ENCODE measurements around the gene RAB11FIP4. TPM values are rescaled to one million over a fixed set of nuclear protein-coding genes. Genes with fewer than 3 reads are reported as not detected.

Gene RAB11FIP4
- total and polyA plus RNA-seq, 2 of the 8 experiments (the other 6 are each of a cell fraction or from before 2014, with no cell fraction given), result 21.7 to 53.2 TPM

- Histone ChIP-seq H3K4ac (replicated peaks; ENCODE audit: insufficient read length, low read depth, low read length) (no peak overlapping the region), H3K9ac (replicated peaks in 1 of 4; ENCODE audit: extremely low read depth in 1 of 4, low read depth in 3 of 4, low read length in 3 of 4) (no peak overlapping the region), H3K18ac (ENCODE audit: extremely low read depth, low read length) (no peak overlapping the region), H3K23ac (ENCODE audit: insufficient read length) (no peak overlapping the region), H4K20me1 (replicated peaks in 1 of 2; ENCODE audit: control insufficient read depth in 1 of 2, insufficient read depth in 2 of 2, low read length in 2 of 2) (no peaks in the 10 kb centered on the region), H4K5ac (ENCODE audit: insufficient read length, low read depth, low read length) (no peak overlapping the region), H2BK12ac (ENCODE audit: low read depth, low read length) (no peak overlapping the region), H3K27me3 (replicated peaks in 1 of 4; ENCODE audit: control insufficient read depth in 3 of 4, extremely low read depth in 1 of 4, insufficient read depth in 3 of 4, low read length in 3 of 4) (no peaks in the 10 kb centered on the region), H3K9me3 (ENCODE audit: insufficient read depth in 2 of 2, low read depth in 1 of 2, low read length in 1 of 2) (no peaks in the 10 kb centered on the region), H3K79me1 (ENCODE audit: low read depth, low read length) (no peaks in the 10 kb centered on the region), H2BK20ac (ENCODE audit: low read length) (no peak overlapping the region), H2AFZ (ENCODE audit: low read length) (no peak overlapping the region), H3K4me1 (replicated peaks in 1 of 4; ENCODE audit: control insufficient read depth in 3 of 4, insufficient read depth in 4 of 4, low read length in 3 of 4) (peaks cover 3 to 16% (median 11%) of the 10 kb centered on the region in 4 experiments), H3K14ac (ENCODE audit: insufficient read length) (no peak overlapping the region), H3K36me3 (ENCODE audit: control insufficient read depth in 2 of 4, insufficient read depth in 4 of 4, low read length in 3 of 4) (no peaks in the 10 kb centered on the region), H3K4me2 (ENCODE audit: insufficient read depth in 1 of 2, low read depth in 2 of 2, low read length in 2 of 2) (no peak overlapping the region), H2AK5ac (ENCODE audit: low read depth, low read length) (no peak overlapping the region), H3K79me2 (ENCODE audit: control insufficient read depth in 1 of 2, insufficient read depth in 2 of 2, low read length in 2 of 2) (no peaks in the 10 kb centered on the region), H2BK5ac (ENCODE audit: low read depth, low read length) (peak overlapping the region; percentile 24; the same call in 1 of the 2 replicates), H4K91ac (replicated peaks; ENCODE audit: insufficient read length, low read length) (no peak overlapping the region), H3K56ac (replicated peaks; ENCODE audit: insufficient read length, low read depth, low read length) (no peak overlapping the region), H3K4me3 (ENCODE audit: extremely low read depth in 1 of 4, insufficient read depth in 2 of 4, low read depth in 3 of 4, low read length in 4 of 4) (no peak overlapping the region), H2BK120ac (replicated peaks; ENCODE audit: low read depth, low read length) (no peak overlapping the region), H3K23me2 (ENCODE audit: low read depth, low read length) (no peaks in the 10 kb centered on the region), H2BK15ac (ENCODE audit: low read length) (no peak overlapping the region), H4K8ac (ENCODE audit: extremely low read depth, insufficient read depth, low read length) (no peak overlapping the region), H3K27ac (ENCODE audit: low read depth, low read length) (no peak overlapping the region)
- ChIA-PET POLR2A (ENCODE audit: partially characterized antibody) (interaction anchor here (0.7 kb wide), 1 partner anchor 14 kb away, joined by 3 read pairs; no protein-coding TSS in a partner anchor), CTCF (ENCODE audit: partially characterized antibody) (interaction anchor here (0.6 to 2.3 kb wide), 4 partner anchors 9 to 97 kb away, joined by 4 to 9 read pairs (median 6); no protein-coding TSS in a partner anchor)
- WGBS, 2 experiments (ENCODE audit: extremely low coverage in 1 of 2, insufficient coverage in 1 of 2, insufficient read length in 1 of 2, insufficient replicate concordance in 2 of 2, low coverage in 1 of 2, low lambda C conversion rate in 2 of 2, missing lambda C conversion rate in 1 of 2), result 82% methylated on average over 10 of the region's 10 CpGs; no CpG with 5 or more reads in 1 of the 2 experiments
- FAIRE-seq (no peak), DNase-seq (ENCODE audit: low read depth in 1 of 2, low spot score in 2 of 2) (no peak)
- TF ChIP-seq CTCF (IDR thresholded peaks at IDR 0.05; ENCODE audit: control extremely low read depth in 1 of 3, insufficient read depth in 1 of 3, low read depth in 1 of 3, low read length in 3 of 3) (no peak), USF2 (IDR thresholded peaks at IDR 0.05; ENCODE audit: low read length) (no peak), SP2 (IDR thresholded peaks at IDR 0.05; ENCODE audit: low read length) (no peak), RAD21 (IDR thresholded peaks at IDR 0.05 in 1 of 2, conservative IDR thresholded peaks at IDR 0.05 in 1 of 2; ENCODE audit: low read depth in 2 of 2, low read length in 2 of 2) (no peak), KDM5A (IDR thresholded peaks at IDR 0.05; ENCODE audit: low read length) (no peak), CHD2 (IDR thresholded peaks at IDR 0.05; ENCODE audit: low read length) (no peak), TCF12 (IDR thresholded peaks at IDR 0.05; ENCODE audit: low read depth, low read length) (no peak), CEBPB (IDR thresholded peaks at IDR 0.05; ENCODE audit: low read depth, low read length) (no peak), POU5F1 (IDR thresholded peaks at IDR 0.05; ENCODE audit: low read depth, low read length) (no peak)
Measured at GRCh38 chr17:31428111-31428510, 36.6 kb downstream of the RAB11FIP4 start.
